GM19438 (cell line): ENCODE data around the gene LENG8.
"Not testable (repeated sequence)": the region's sequence is repeated elsewhere in the genome, so short reads cannot be mapped to it uniquely, and the experiment has no call there.

Source experiments
- ATAC-seq: cut with Tn5 transposase; IDR thresholded peaks from one replicate; pipeline ENCODE4 v1.9.1; 2021; ENCODE audit warnings: low read depth; ENCODE audit not compliant: unreplicated experiment

Gene LENG8

DNA sequence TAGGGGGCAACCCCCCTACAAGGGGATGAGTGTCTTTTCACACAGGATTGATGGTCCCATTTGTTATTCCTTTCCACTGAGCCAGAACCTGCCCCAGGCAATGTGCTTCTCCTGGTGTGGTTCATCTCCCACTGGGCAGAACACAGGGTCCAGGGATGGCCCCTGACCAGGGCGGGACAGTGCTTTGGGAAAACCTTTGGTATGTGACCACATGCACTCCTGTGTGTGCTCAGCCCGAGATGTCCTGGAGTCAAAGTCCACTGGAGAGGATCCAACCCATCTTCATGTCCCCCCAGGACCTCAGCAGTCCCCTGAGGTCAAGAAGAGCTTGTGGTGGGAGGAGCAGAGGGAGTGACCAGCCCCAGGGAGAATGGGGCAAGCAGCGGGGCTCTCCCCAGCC is 59.5 kb downstream of the LENG8 start:
- ATAC-seq: not testable (repeated sequence)

DNA sequence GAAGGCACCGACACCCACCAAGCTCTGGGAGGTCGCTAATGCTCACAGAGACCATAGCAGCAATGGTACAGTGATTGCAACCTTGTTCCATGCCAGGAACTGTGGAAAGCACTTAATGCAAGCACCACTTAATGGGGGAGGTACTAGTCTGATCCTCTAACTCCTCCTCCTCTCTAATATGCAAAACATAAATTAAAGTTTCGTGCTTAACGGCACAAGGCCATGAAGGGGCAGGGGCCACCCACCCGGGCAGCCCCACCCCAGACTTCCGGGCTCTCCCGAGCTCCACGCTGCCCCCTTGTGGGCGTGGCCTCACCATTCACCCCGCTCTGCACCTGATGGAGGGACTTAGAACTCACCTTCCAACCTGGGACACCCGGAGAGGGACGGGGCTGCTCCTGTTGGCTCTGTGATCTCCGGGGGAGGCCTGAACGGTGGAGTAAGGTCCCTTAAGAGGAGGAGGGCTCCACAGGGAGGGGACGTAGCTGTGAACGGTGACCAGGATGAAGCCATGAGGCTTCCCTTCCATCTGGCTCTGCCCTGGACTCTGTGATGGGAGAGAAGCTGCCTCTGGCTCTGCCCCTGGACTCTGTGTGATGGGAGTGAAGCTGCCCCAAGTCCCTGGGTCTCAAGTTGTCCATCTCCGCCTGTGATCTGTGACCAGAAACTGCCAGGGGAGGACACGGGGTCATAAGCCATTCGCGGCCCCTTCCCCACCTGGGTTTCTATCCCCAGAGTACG is 60.4 kb downstream of the LENG8 start:
- not testable (repeated sequence) for ATAC-seq
